IPS-11a (cell line): ENCODE measurements around the gene RRP8.

ENCODE experiments used
- H3K4me3 ChIP-seq: one replicate; pipeline ENCODE4 v1.5.1; 2013; ENCODE audit warnings: low read depth, low read length, control low read depth

RRP8 gene

GRCh38 chr11:6548641-6549040, 54.8 kb downstream of the RRP8 start:
- no peak overlapping the region for H3K4me3 ChIP-seq

- no peak overlapping the region for H3K4me3 ChIP-seq
Observed at GRCh38 chr11:6548121-6548520, 55.3 kb downstream of the RRP8 start.

- no peak overlapping the region for H3K4me3 ChIP-seq
Observed at GRCh38 chr11:6547177-6547576, 56.2 kb downstream of the RRP8 start.

GRCh38 chr11:6546735-6547134, 56.7 kb downstream of the RRP8 start:
- no peak overlapping the region for H3K4me3 ChIP-seq

GRCh38 chr11:6545917-6546605, 57.4 kb downstream of the RRP8 start:
- H3K4me3 ChIP-seq = no peak overlapping the region
